Activated CD4-positive, alpha-beta T cell treated with anti-CD3 and anti-CD28 coated beads for 36 hours (primary cell): ENCODE measurements around the gene WNT9B. TPM values are rescaled to one million over a fixed set of nuclear protein-coding genes. Genes with fewer than 3 reads are reported as not detected.

Source experiments
- ATAC-seq: fragments of 200-7000 bp; cut with Tn5 transposase; one replicate; pipeline ENCODE4 v1.10.0; 2021; ENCODE audit warnings: mild to moderate bottlenecking, moderate library complexity
- CTCF ChIA-PET: fragments of 350-600 bp; sonication (Branson Sonifier 250); formaldehyde crosslinking; loops from one replicate; lab custom pipeline; 2021; ENCODE audit warnings: antibody characterized with exemption; lab: Charles Lee
- POLR2A ChIA-PET: fragments of 350-600 bp; sonication (Branson Sonifier 250); formaldehyde crosslinking; loops from one replicate; lab custom pipeline; 2021; ENCODE audit warnings: antibody characterized with exemption, inconsistent platforms; lab: Charles Lee
- DNase-seq: peaks from one replicate; pipeline ENCODE4 v3.0.0-alpha.2; 2020
- H3K27ac Mint-ChIP-seq: one replicate; pipeline ENCODE4 v1.8.0; 2021; ENCODE audit warnings: mixed read lengths
- H3K27me3 Mint-ChIP-seq: one replicate; pipeline ENCODE4 v1.8.0; 2021; ENCODE audit warnings: mixed read lengths
- H3K36me3 Mint-ChIP-seq: one replicate; pipeline ENCODE4 v1.8.0; 2021; ENCODE audit warnings: low read depth, mixed read lengths
- H3K4me1 Mint-ChIP-seq: one replicate; pipeline ENCODE4 v1.8.0; 2021; ENCODE audit warnings: mixed read lengths
- H3K4me3 Mint-ChIP-seq: one replicate; pipeline ENCODE4 v1.8.0; 2021; ENCODE audit warnings: mild to moderate bottlenecking, moderate library complexity, mixed read lengths
- H3K9me3 Mint-ChIP-seq: one replicate; pipeline ENCODE4 v1.8.0; 2021; ENCODE audit warnings: low read depth, mixed read lengths
- intact Hi-C, 2 experiments: fragments of 100-400 bp; cut with DNase I in 1 of 2; cut with micrococcal nuclease in 1 of 2; formaldehyde crosslinking; loops; one replicate each; pipeline versions ENCODE4 v1.14.2 to v1.15.1; 2022 to 2024; cut with DNase I, micrococcal nuclease
- total RNA-seq, 2 experiments: library from RNA; stranded (reverse); gene quantifications; one replicate each; pipeline ENCODE4 v1.2.3, GENCODE V29; 2021

The WNT9B gene
- total RNA-seq, 2 experiments from 2014 or later: not detected

DNA sequence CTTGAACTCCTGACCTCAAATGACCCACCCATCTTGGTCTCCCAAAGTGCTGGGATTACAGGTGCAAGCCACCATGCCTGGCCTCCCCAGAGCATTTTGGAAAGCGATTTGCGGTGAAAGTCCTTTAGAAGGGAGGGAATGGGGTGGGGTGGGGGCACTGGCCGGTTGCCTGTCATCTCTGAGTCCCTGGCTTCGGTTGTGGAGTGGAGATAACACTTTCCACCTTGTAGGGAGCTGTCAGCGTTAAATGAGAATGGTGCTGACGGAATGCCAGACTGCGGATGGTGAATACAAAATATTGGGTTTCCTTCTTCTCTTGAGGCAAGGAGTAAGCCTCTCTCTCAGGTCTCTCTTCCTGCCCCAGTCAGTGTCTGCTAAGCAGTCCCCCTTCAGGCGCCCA, 27.7 kb upstream of the WNT9B start:
- ChIA-PET CTCF (interaction anchor here (0.6 to 2.0 kb wide), 5 partner anchors 9 to 950 kb away, joined by 3 to 4 read pairs (median 3); no protein-coding TSS in a partner anchor), POLR2A (no interaction called here)
- peaks cover 34% of the 10 kb centered on the region for H3K27me3 Mint-ChIP-seq
- ATAC-seq (no peak), DNase-seq (no peak)
- intact Hi-C loops: loop anchor here in 1 of 2 experiments (5.0 kb wide), 1 partner anchor 51 kb away; no protein-coding TSS in a partner anchor
- no peak overlapping the region for H3K27ac Mint-ChIP-seq
- H3K4me1 Mint-ChIP-seq: peaks cover 10% of the 10 kb centered on the region
- H3K36me3 Mint-ChIP-seq: no peaks in the 10 kb centered on the region
- H3K9me3 Mint-ChIP-seq: no peaks in the 10 kb centered on the region
- H3K4me3 Mint-ChIP-seq: no peak overlapping the region

DNA sequence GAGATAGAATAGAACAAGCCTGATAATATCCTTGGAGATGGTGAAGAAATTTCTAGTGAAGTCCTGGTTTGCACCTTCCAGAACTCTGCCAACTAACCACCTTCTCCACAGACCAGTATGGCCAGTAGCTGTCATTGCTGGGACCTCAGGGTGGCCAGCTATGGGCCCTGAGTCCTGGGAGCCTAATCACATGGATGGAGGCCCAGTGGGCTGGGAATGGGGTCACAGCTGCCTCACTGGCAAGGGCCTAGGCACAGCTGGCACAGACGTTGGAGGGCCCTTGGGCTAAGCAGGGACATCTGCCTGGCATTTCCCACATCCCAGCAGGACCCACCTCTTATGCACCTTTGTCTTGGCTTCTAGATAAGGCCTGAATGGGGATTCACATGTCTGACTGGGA, 25.3 kb upstream of the WNT9B start:
- no peaks in the 10 kb centered on the region for H3K4me1 Mint-ChIP-seq
- no peak for ATAC-seq

DNA sequence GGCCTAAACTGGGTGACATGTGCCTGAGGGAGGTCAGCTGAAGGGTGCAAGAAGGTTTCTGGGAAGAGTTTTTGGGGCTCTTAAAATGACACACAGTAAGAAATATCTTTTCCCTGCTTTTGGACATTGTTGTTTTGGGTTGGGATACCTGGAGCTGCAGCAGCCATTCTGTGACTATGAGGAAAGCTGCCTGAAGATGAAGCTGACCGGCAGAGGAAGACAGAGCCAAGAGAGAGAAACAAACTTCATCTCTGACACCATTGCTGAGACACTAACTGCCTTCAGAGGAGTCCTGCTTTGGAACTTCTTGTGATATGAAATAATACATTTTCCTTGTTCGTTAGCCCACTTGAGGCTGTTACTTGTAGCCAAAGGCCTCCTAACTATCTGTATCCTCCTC, 24.1 kb upstream of the WNT9B start:
- H3K27me3 Mint-ChIP-seq: peaks cover 11% of the 10 kb centered on the region
- no peak overlapping the region for H3K27ac Mint-ChIP-seq
- no peaks in the 10 kb centered on the region for H3K9me3 Mint-ChIP-seq
- H3K4me3 Mint-ChIP-seq: no peak overlapping the region
- no peaks in the 10 kb centered on the region for H3K4me1 Mint-ChIP-seq
- DNase-seq (no peak), ATAC-seq (no peak)
- H3K36me3 Mint-ChIP-seq: no peaks in the 10 kb centered on the region
- POLR2A ChIA-PET: no interaction called here
- CTCF ChIA-PET: interaction anchor here (0.6 to 1.3 kb wide), 4 partner anchors 8 to 1087 kb away, joined by 3 to 13 read pairs (median 3); no protein-coding TSS in a partner anchor
- intact Hi-C loops: loop anchor here in 1 of 2 experiments (5.0 kb wide), 1 partner anchor 35 kb away; no protein-coding TSS in a partner anchor

More for the DNA sequence above, 25.3 kb upstream of the WNT9B start:
- Mint-ChIP-seq H3K27ac (no peak overlapping the region), H3K36me3 (no peaks in the 10 kb centered on the region), H3K27me3 (peaks cover 23% of the 10 kb centered on the region), H3K4me3 (no peak overlapping the region), H3K9me3 (no peaks in the 10 kb centered on the region)
- intact Hi-C loops: loop anchor here in 1 of 2 experiments (5.0 kb wide), 1 partner anchor 34 kb away; no protein-coding TSS in a partner anchor
- no peak for DNase-seq
- POLR2A ChIA-PET: no interaction called here
- CTCF ChIA-PET: interaction anchor here (1.3 kb wide), 2 partner anchors 10 to 15 kb away, joined by 3 to 13 read pairs; no protein-coding TSS in a partner anchor

DNA sequence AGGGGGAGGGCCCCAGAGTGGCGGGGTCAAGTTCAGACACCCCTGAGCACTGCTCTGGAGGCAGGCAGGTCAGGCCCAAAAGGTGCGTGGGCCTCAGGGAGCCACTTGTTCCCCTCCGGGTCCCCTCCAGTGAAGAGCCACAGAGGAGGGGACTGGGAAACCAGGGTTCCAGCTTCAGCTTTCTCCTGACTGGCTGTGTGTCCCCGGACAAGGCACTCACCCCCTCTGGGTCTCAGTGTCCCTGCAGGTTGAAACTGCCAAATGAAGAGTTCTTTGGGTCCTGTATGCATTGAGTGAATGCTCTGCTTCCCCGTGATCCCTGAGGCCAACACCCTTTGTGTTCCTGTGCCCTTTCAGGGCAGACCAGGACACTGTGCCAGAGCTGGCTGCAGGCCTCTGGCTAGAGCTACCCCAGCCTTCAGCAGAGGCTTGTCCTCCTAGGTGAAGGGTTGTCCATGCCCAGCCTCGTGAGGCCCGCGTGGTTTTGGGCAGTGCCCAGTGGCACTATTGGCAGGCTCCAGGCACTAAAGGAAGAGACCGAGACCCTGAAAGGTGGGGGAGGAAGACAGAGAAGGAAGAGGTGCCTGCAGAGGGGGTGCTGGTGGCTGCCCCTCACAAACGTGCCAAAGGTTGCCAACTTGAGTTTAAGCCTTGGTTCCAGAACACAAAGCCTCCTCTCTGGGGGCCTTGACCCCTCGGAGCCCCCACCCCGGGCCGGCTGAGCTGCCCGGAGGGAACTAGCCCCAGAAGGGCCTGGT, 19.6 kb upstream of the WNT9B start:
- intact Hi-C loops: no loop called here
- ATAC-seq: no peak
- POLR2A ChIA-PET: no interaction called here
- Mint-ChIP-seq H3K36me3 (no peaks in the 10 kb centered on the region), H3K4me3 (no peak overlapping the region), H3K9me3 (no peaks in the 10 kb centered on the region), H3K27ac (no peak overlapping the region), H3K4me1 (peaks cover 6% of the 10 kb centered on the region), H3K27me3 (peaks cover 8% of the 10 kb centered on the region)
- DNase-seq: no peak
- CTCF ChIA-PET: interaction anchor here (1.1 kb wide), 1 partner anchor 10 kb away, joined by 3 read pairs; no protein-coding TSS in a partner anchor

- Mint-ChIP-seq H3K9me3 (no peaks in the 10 kb centered on the region), H3K4me1 (peaks cover 6% of the 10 kb centered on the region), H3K27ac (no peak overlapping the region), H3K27me3 (peaks cover 8% of the 10 kb centered on the region), H3K4me3 (no peak overlapping the region), H3K36me3 (no peaks in the 10 kb centered on the region)
- no peak for DNase-seq
- intact Hi-C loops: no loop called here
- POLR2A ChIA-PET: no interaction called here
- ATAC-seq: no peak
- CTCF ChIA-PET: interaction anchor here (1.0 to 1.5 kb wide), 3 partner anchors 8 to 10 kb away, joined by 3 to 7 read pairs (median 3); no protein-coding TSS in a partner anchor
Measured at GRCh38 chr17:46832331-46832821, 19.0 kb upstream of the WNT9B start.

DNA sequence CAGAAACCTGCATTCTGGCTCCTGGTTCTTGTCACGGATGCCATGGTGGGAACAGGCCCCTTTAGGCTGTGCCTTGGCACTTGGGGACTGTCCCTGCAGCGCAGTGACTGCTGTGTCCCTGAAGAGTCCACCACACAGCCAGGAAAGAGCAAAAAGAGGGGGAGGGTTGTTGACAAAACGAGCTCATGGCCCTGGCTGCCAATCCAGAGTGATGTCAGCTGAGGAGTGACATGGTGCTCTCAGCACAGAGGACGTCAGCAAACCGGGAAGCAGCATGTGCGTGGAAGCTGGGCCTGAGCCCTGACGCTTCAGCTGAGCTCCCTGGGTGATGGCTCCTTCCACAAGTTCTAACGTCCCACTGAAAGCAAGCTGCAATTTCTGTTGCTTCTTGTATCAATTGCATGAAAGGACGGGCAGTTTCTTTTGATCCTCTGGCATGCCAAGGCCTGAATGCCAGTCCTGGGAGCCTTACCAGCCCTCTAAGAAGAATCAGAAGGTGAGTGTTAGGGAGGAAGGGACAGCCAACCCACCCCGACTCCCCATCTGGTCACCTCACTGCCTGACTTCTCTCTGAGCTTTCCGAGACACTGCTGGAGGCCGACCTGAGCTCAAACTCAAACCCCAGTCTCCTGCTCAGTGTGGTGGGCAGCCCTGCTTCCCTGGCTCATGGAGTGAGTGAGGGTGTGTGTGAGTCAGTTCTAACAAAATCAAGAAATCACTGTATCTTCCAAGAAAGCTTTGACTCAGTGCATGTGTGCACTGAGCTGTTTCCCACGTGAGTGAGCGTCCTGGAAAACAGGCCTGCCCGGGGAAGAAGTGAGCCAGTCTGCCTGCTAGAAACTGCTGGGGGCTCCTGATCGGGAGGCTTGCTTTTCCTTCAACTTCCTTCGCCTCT, 18.2 kb upstream of the WNT9B start:
- ChIA-PET POLR2A (interaction anchor here (0.6 to 0.7 kb wide), 2 partner anchors 18 to 829 kb away, joined by 3 to 6 read pairs; no protein-coding TSS in a partner anchor), CTCF (interaction anchor here (0.6 to 1.5 kb wide), 6 partner anchors 8 to 640 kb away, joined by 3 to 7 read pairs (median 3); partner anchors contain the start of gene KANSL1)
- peak; percentile 66 for ATAC-seq
- Mint-ChIP-seq H3K4me1 (peaks cover 6% of the 10 kb centered on the region), H3K27me3 (peaks cover 9% of the 10 kb centered on the region), H3K9me3 (no peaks in the 10 kb centered on the region), H3K36me3 (no peaks in the 10 kb centered on the region), H3K27ac (no peak overlapping the region), H3K4me3 (no peak overlapping the region)
- no peak for DNase-seq
- intact Hi-C loops: no loop called here

DNA sequence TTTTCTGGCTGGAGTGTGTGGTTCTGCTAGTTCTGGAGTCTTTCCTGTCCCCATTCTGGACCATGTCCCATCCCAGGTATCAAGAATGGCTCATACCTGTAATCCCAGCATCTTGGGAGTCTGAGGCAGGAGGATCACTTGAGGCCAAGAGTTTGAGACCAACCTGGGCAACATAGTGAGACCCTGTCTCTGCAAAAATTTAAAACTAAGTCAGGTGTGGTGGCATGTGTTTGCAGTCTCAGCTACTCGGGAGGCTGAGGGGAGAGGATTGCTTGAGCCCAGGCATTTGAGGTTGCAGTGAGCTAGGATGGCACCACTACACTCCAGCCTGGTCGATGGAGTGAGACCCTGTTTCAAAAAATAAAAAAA, 17.6 kb upstream of the WNT9B start:
- H3K36me3 Mint-ChIP-seq: no peaks in the 10 kb centered on the region
- ATAC-seq: no peak
- no peaks in the 10 kb centered on the region for H3K9me3 Mint-ChIP-seq
- H3K4me1 Mint-ChIP-seq: peaks cover 6% of the 10 kb centered on the region
- no peak overlapping the region for H3K27ac Mint-ChIP-seq
- ChIA-PET CTCF (interaction anchor here (0.6 to 1.5 kb wide), 5 partner anchors 8 to 641 kb away, joined by 3 to 7 read pairs (median 3); partner anchors contain the start of gene KANSL1), POLR2A (interaction anchor here (0.6 kb wide), 1 partner anchor 829 kb away, joined by 6 read pairs; no protein-coding TSS in a partner anchor)
- intact Hi-C loops: no loop called here
- DNase-seq: no peak
- peaks cover 9% of the 10 kb centered on the region for H3K27me3 Mint-ChIP-seq
- no peak overlapping the region for H3K4me3 Mint-ChIP-seq

GRCh38 chr17:46834846-46835245, 16.5 kb upstream of the WNT9B start:
- peaks cover 6% of the 10 kb centered on the region for H3K4me1 Mint-ChIP-seq
- ChIA-PET CTCF (interaction anchor here (0.6 to 2.1 kb wide), 13 partner anchors 8 to 373 kb away, joined by 3 to 13 read pairs (median 3); no protein-coding TSS in a partner anchor), POLR2A (no interaction called here)
- no peak overlapping the region for H3K4me3 Mint-ChIP-seq
- H3K9me3 Mint-ChIP-seq: no peaks in the 10 kb centered on the region
- no peaks in the 10 kb centered on the region for H3K36me3 Mint-ChIP-seq
- H3K27me3 Mint-ChIP-seq: peaks cover 13% of the 10 kb centered on the region
- intact Hi-C loops: no loop called here
- DNase-seq (no peak), ATAC-seq (no peak)
- H3K27ac Mint-ChIP-seq: no peak overlapping the region

DNA sequence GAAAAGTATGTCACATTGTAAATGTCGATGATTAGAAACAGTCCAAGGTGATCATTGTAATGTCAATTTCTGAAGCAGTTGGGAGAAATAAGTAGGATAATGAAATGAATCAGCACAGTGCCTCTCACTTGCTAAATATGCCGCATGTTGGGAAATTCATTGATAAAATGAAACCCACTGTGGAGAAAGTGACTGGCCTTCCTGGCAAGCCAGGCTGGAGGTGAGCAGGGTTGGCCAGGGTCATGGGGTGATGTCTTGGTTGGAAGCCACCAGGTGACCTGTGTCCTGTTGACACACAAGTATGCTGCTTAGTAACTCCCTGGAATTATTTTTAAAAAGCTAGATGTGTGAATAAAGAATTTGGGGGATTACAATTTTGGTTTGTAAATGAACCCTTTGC, 14.9 kb upstream of the WNT9B start:
- peaks cover 6% of the 10 kb centered on the region for H3K4me1 Mint-ChIP-seq
- no peak for DNase-seq
- intact Hi-C loops: no loop called here
- ChIA-PET CTCF (interaction anchor here (0.9 to 2.1 kb wide), 6 partner anchors 10 to 105 kb away, joined by 4 to 13 read pairs (median 5); no protein-coding TSS in a partner anchor), POLR2A (no interaction called here)
- H3K27me3 Mint-ChIP-seq: peaks cover 17% of the 10 kb centered on the region
- no peaks in the 10 kb centered on the region for H3K9me3 Mint-ChIP-seq
- no peak overlapping the region for H3K27ac Mint-ChIP-seq
- no peak for ATAC-seq
- H3K36me3 Mint-ChIP-seq: no peaks in the 10 kb centered on the region
- no peak overlapping the region for H3K4me3 Mint-ChIP-seq

DNA sequence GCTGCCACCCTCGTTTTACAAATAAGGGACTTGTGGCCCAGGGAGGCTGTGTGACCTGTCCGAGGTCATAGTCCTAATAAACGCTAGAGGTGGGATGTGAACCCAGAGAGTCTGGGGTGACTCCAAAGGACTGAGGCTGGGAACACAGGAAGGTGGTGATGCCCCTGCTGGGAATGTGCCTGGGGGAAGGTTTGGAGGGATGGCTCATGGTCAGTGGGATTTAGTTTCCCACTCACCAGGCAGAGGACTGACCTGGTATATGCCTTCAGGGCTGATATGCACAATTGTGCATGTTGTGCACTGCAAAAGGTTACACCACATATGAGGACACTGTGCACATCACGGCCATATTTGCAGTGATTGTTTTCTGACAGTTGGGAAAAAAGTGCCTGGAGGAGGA, 13.9 kb upstream of the WNT9B start:
- ATAC-seq (no peak), DNase-seq (no peak)
- H3K27me3 Mint-ChIP-seq: peaks cover 21% of the 10 kb centered on the region
- peaks cover 6% of the 10 kb centered on the region for H3K4me1 Mint-ChIP-seq
- intact Hi-C loops: no loop called here
- CTCF ChIA-PET: no interaction called here
- POLR2A ChIA-PET: no interaction called here
- peaks cover under 1% of the 10 kb centered on the region for H3K36me3 Mint-ChIP-seq
- peaks cover 1% of the 10 kb centered on the region for H3K9me3 Mint-ChIP-seq
- H3K4me3 Mint-ChIP-seq: no peak overlapping the region
- no peak overlapping the region for H3K27ac Mint-ChIP-seq

- H3K9me3 Mint-ChIP-seq: peaks cover 11% of the 10 kb centered on the region
- ChIA-PET POLR2A (no interaction called here), CTCF (interaction anchor here (0.6 to 1.4 kb wide), 3 partner anchors 10 to 130 kb away, joined by 3 to 4 read pairs (median 3); no protein-coding TSS in a partner anchor)
- intact Hi-C loops: no loop called here
- DNase-seq: no peak
- H3K36me3 Mint-ChIP-seq: peaks cover 5% of the 10 kb centered on the region
- H3K27me3 Mint-ChIP-seq: peaks cover 30% of the 10 kb centered on the region
- no peak for ATAC-seq
- peaks cover 6% of the 10 kb centered on the region for H3K4me1 Mint-ChIP-seq
- H3K27ac Mint-ChIP-seq: no peak overlapping the region
- no peak overlapping the region for H3K4me3 Mint-ChIP-seq
Measured at GRCh38 chr17:46839211-46839610, 12.2 kb upstream of the WNT9B start.
